GM21825 (cell line): ENCODE measurements around the gene MCM10.
A peak's percentile ranks its signal among the peaks of the same experiment; 100 is the strongest.
"Not testable (repeated sequence)": the region's sequence is repeated elsewhere in the genome, so short reads cannot be mapped to it uniquely, and the experiment has no call there.

Source experiments
- ATAC-seq: cut with Tn5 transposase; IDR thresholded peaks from one replicate; pipeline ENCODE4 v1.9.1; 2021; ENCODE audit warnings: mild to moderate bottlenecking, moderate library complexity; ENCODE audit not compliant: unreplicated experiment

Gene MCM10

DNA sequence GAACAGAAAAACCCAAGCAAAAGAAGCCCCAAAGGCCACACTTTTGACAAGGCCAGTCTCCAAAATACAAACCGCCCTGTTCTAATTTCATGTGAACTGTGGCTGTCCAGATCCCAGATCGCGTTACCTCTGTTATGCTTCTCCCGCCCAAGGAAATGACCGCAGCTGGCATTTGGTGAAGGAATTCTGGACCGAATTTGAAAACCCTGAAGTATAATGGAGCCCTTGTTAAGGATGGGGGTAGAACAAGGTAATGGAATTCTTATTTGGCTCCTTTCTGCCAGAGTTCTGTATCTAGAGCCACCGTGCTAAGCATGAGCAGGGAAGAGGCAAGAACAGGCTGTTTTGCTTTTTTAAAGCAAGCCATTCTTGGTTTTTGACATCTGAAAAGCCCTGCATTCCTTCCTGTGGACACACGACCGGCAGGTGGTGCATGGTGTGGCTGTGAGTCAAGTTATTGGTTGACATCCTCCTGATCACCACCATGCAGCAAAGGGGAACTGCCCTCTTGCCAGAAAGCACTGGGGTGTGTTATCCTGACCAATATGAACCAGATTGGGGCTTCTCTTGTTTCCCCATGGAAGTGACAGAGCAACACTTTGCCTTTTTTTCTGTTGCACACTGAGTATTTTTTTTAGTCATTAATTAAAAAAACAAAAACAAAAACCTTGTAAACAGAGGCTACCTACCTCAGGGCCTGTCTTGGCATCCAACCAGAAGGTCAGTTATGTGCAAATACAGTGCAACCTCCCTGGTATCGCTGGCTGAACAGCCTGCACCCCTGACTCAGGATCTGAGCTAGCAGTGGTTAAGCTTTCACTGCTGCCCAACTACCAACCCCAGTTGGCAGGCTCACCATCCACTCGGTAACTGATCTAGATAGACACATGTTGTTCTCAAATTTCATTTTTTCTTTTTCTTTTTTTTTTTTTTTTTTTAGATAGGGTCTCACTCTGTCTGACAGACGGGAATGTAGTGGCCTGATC is 58.6 kb downstream of the MCM10 start:
- peak; percentile 78 for ATAC-seq

DNA sequence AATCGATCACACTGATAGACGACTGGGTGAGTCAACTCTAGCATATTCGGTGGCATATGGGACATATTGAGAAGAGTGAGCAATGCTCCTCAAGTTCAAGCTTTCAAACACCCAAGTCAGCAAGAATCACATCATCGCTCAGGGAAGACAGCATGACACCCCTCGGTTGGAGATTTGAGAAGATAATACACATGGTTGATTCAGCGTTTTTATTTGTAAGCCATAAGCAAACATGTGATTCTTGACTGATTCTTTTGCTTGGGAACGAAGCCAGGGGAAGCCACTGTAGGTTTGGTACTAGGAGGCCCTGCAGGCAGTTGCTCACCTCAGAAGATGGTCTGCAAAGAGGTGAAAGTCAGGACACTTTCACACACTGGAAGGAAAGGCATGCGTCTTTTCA is 60.2 kb downstream of the MCM10 start:
- ATAC-seq = no peak

DNA sequence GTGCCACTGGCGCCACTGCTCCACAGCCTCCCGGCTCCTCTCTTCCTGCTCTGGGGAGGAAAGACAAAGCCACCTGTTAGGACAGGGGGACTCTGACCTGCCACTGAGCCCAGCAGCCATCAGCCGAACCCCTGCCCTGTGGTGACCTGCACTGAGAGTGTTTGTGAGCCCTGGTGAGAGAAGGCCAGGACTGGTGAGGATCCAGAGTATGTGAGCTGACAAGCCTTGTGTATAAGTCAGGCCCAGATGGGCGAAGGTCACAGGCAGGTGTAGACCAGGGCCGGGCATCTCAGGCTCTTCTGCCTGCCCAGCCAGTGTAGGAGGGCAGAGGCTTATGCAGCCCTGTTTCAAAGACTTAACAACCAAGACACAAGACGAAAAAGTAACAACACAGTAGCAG is 60.8 kb downstream of the MCM10 start:
- no peak for ATAC-seq

DNA sequence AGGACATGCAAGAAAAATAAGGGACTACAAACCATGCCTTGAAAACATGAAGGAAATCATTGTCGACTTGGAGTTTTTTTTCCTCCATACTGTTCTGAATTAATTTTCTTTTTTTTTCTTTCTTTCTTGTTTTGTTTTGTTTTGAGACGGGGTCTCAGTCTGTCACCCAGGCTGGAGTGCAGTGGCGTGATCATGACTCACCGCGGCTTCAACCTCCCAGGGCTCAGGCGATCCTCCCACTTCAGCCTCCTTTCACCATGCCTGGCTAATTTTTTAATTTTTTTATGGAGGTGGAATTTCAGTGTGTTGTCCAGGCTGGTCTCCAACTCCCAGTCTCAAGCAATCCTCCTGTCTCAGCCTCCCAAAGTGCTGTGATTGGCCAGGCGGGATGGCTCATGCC is 61.2 kb downstream of the MCM10 start:
- no peak for ATAC-seq

DNA sequence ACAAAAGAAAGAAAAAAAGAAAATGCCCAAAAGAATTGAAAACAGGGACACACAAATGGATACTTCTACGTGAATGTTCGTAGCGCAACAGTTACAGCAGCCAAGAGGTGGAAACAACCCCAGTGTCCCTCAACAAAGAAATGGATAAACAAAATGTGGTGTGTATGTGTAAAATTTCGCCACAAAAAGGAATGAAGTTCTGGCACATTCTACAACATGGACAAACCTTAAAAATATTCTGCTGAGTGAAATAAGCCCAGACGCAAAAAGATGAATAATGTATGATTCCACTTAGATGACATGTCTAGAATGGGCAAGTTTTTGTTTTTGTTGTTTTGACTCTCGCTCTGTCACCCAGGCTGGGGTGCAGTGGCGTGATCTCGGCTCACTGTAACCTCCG is 61.9 kb downstream of the MCM10 start:
- no peak for ATAC-seq

DNA sequence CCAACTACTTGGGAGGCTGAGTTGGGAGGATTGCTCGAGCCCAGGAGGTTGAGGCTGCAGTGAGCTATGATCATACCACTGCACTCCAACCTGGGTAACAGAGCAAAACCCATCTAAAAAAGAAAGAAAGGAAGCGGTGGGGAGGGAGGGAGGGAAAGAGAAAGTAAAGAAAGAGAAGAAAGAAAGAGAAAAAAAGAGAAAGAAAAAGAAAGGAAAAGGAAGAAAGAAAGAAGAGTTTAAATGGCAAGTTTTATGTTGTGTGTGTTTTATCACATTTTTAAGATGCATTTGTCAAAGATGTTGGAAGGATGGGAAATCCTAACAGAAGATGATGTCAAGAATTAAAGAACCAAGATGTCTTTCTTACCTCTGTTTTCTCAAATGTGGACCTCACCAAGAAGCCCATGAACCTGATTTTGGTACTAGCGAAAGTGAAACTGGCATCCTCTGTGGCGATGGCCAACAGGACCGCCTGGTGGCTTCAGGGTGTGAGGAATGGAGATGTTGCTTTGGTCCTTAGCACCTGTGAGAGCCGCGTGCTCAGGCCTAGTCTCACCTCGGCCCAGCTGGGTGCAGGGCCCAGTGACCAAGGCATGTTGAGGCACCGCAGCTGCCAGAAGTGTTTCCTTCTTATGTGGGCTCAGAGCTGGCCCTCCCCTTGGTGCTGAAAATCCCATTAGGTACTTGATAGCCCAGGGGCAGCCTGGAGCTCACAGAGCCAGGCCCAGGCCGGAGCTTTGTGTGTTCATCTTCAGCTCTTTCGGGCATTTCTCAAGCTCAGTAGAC is 63.0 kb downstream of the MCM10 start:
- ATAC-seq = no peak

DNA sequence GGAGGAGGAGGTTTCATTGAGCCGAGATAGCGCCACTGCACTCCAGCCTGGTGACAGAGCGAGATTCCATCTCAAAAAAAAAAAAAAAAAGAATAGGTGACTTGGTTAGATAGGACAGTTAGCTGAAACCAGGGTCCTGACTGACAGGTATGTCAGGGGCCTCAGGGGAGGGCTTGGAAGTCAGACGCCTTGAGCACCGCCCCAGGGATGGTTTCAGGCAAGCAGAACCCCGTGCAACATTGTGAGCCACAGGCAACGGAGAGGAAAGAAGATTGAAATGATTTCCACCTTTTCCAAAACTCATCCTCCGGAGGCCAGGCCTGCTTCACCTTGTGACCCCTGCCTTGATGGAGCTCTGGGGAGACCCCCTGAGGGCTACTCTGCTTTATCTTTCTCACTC is 64.2 kb downstream of the MCM10 start:
- no peak for ATAC-seq

DNA sequence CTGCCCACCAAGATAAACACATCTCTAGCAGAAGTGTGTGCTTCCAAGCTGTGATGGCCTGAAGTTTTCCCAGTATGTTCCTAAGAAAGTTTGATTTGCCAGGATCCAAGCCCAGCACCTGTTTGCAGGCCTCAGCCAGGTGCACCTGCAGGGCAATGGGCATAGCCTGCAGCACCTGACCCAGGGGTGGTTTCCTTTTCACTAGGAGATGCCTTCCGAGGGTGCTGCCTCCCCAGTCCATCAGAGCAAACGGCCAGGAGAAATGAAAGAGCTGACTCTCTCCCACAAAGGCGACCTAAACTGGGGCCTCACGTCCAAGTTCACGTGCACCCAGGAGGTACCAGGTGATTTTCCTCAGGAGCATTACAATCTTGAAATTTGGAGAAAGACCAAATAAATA is 65.7 kb downstream of the MCM10 start:
- ATAC-seq = no peak

DNA sequence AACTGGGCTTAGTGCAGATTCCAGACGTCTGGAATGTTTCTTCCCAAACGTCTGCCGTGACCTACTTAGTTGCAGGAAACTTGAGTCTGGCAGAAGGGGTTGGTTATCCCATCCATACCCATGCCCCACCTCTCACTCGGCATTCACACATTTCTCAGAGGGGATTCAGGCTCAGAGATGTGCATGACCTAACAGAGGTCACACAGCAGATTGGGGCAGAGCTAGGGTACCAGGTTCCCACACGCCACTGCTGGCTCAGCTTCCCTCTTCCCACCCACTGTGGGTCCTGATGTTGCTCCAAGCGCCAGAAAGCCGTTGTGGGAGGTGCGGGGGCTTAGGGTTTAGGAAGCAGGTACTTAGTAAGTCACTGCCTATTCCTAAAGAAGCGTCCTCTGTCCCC is 69.8 kb downstream of the MCM10 start:
- ATAC-seq = no peak

DNA sequence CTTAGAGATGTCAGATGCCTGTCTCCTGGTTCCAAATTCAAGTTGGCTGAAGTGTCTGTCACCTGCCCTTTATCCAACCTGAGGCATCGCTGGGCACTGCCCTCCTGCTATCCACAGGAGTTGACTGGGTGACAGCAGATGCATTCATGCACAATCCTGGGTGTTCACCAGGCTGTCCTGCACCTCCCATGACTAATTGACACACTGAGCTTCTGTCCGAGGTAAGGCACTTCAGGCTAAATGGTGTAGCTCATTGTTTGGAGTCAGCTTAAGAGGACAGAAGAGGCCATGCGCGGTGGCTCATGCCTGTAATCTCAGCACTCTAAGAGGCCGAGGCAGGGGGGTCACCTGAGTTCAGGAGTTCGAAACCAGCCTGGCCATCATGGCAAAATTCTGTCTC is 70.5 kb downstream of the MCM10 start:
- no peak for ATAC-seq

DNA sequence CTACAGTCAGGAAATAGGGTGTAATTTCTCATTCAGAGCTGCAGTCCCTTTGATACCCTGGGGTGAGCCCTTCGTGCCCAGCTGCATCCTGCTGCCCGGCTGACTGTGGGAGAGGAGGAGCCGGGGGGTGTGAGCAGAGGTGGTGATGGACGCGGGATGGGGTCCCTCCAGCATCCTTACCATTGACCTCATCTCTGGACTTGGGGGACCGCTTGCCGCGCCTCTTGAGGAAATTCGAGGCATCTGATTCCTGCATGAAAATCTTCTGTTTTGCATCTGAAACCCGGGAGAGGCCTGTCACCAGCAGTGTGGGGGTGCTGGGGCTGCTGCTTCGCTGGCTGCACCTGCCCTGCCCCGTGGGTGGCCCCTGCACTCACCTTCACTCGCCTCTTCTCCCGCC is 72.0 kb downstream of the MCM10 start:
- ATAC-seq = no peak

DNA sequence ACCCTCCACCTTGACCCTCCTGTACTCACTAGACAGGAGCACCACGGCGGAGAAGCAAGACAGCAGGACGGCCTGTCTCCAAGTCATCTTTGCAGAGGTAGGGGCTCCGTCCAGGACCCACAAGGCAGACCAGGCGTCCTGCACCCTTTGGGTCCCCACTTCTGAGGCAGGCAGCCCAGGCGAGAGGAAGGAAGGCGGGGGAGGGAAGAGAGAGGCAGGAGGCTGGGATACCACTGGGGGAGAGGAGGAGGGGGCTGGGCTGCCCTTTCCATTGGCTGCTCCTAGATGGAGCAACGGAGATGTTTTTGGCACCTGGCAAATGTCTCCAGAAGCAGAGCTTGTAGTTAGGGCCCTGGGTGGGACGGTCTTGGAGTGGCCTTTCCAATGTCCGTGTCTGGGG is 72.8 kb downstream of the MCM10 start, which contains the start of gene UCMA:
Gene UCMA, minus strand, starts transcription at position 203 of the 400 bp plus-strand sequence. Its CDS starts 116 bp downstream, at position 87.
- ATAC-seq = no peak

DNA sequence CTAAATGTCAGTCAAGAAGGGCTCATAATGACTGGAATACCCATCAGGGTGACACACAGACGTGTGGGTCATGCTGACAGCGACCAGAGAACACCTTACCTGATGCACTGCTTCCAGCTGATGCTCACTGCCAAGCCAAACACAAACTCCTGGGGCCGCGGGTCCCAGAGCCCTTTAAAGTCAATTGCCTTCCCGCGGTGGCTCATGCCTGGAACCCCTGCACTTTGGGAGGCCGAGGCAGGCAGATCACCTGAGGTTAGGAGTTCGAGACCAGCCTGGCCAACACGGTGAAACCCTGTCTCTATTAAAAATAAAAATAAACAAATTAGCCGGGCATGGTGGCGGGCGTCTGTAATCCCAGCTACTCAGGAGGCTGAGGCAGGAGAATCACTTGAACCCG is 73.4 kb downstream of the MCM10 start:
- not testable (repeated sequence) for ATAC-seq

DNA sequence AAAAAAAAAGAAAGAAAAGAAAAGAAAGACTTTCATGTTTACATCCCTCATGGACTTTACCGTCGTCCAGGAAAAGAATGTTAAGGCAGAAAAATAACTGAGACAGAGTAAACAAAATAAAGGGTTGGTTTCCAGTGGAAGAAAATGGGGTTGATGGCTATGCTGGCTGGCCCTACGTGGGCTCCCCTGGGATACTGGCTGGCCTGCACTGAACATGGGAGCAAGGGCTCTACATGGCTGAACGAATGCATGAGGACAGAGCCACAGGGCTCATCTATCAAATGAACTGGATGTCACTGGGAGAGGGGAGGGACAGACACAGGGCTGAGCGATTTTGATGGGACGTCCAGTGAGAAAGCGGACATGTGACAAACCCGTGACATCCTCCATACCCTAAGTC is 75.3 kb downstream of the MCM10 start:
- ATAC-seq = no peak

DNA sequence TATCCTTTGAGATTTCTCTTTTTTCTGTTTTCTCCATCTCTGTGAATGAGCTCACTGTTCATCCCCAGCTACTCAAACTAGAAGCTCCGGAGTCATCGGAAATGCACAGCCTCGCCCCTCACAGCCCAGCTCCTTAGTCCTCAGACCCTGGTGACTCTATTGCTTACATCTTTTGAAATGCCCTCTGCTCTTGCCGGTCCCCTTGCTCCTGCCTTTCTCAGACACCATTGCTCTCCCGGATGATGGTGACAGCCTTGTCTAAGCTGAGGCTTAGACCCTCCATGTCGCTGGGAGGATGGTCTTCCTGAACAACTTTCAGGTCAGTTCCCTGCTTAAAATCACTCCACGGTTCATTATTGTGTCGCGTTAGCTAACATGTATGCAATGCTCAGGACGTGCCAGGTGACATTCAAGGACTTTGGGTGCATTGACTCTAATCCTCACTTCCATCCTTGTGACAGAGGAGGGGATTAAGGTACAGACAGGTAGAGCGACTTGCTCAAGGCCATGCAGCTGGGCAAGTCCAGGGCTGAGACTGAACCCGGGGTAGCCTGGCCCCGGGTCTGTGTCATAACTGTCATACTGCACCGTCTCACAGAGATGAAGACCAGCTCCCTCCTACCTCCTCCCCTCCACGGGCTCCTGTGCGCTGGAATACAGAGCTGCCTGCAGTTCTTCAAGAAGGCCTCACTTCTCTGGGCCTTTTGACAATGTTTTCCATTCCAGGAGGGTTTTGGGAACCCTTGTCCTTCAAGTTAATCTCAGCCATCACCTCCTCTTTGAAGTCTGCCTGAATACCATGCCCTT is 77.1 kb downstream of the MCM10 start:
- ATAC-seq = no peak

DNA sequence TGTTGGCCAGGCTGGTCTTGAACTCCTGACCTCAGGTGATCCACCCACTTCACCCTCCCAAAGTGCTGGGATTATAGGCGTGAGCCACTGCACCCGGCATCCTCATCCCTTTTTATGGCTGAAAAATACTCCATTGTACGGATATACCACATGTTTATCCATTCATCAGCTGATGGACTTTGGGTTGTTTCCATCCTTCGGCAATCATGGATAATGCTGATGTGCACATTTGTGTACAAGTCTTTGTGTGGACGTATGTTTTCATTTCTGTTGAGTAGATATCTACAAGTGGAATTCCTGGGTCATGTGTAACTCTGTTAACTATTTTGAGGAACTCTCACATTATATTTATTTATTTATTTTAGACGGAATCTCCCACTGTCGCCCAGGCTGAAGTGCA is 78.6 kb downstream of the MCM10 start:
- ATAC-seq = no peak

DNA sequence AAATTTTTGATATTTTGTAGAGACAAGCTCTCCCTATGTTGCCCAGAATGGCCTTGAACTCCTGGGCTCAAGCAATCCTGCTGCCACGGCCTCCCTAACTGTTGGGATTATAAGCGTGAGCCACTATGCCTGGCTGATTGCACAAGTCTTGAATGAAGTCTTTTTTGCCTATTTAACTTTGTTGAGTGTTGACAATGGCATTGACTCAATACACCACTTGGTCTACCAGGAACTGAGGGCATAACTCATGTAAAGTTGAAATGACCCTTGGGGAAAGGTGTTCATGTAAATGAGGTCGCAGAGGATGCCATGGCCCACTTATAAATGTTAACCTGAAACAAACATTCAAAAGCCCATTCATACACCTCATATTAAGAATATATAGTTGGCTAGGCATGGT is 80.3 kb downstream of the MCM10 start:
- no peak for ATAC-seq

DNA sequence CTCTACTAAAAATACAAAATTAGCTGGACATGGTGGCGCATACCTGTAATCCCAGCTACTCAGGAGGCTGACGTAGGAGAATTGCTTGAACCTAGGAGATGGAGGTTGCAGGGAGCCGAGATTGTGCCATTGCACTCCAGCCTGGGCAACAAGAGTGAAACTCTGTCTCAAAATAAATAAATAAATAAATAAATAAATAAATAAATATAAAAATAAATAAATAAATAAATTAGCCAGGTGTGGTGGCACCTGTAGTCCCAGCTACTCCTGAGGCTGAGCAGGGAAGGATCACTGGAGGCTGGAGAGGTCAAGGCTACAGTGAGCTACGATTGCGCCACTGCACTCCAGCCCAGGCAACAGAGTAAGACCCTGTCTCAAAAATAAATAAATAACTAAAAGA is 80.9 kb downstream of the MCM10 start:
- not testable (repeated sequence) for ATAC-seq

DNA sequence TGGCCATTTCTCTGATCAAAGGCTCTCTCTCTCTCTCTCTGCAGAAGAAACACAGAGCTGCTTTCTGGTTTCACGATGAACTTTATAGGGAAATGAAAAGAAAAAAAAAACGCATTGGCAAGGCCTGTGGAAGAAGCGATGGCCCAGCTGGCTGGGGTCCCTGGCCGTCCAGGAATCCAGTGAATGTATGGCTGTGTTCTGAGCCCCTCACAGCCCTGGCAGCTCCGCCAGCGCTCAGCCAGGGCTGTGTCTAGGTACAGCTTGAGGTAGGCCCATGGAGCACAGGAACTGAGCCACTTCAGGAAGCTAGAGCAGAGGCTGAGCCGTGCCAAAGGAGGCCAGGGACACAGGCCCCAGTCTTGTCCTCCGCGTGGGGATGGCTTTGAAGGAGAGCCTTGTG is 85.9 kb downstream of the MCM10 start:
- no peak for ATAC-seq

DNA sequence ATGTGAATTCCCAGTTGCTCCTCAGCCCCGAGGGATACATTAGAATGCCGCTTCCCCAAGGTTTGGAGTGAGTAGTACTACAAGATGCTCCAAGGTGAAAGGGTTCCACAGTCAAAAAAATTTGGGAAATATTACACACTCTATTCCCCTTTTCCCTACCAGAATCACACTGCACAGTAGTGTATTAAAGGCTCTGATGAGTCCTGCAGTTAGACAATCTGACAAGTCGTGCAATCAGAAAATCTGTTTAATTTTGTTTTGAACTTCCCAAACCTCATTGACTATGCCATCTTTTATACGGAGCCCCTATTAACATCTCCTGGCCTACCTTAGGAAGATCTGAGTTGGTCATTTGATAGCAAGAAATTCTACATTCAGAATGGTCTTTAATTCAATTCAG is 86.4 kb downstream of the MCM10 start:
- ATAC-seq = no peak

DNA sequence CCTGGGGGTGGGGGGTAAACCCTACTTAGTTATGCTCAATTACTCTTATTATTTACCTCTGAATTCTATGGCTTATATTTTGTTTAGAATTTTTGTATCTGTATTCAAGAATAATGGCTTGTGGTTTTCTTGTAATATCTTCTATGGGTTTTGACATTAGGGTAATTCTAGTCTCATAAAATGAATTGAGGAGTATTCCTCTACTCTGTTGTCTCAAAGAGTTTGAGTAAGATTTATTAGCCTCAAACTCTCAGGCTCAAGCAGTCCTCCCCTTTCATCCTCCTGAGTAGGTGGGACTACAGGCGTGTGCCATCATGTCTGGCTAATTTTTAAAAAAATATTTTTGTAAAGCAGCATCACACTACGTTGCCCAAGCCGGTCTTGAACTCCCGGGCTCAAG is 92.4 kb downstream of the MCM10 start:
- no peak for ATAC-seq
